K562 (cell line): ENCODE measurements around the gene NAPB. TPM values are rescaled to one million over a fixed set of nuclear protein-coding genes. Genes with fewer than 3 reads are reported as not detected.

Source experiments
- BRF1 ChIP-seq: IDR thresholded peaks from 3 replicates; pipeline ENCODE4 v1.6.1; 2011; ENCODE audit warnings: borderline replicate concordance, mild to moderate bottlenecking; ENCODE audit not compliant: insufficient read length; ENCODE audit errors: extremely low read depth
- C11orf30 ChIP-seq: fragments of 450-650 bp; IDR thresholded peaks from 2 replicates; pipeline ENCODE4 v1.6.1; 2016; ENCODE audit warnings: low read depth, mild to moderate bottlenecking
- CBFA2T3 ChIP-seq: fragments of 450-650 bp; IDR thresholded peaks from 2 replicates; pipeline ENCODE4 v1.6.1; 2017
- CEBPB ChIP-seq: fragments of 450-650 bp; IDR thresholded peaks from 2 replicates; pipeline ENCODE4 v1.6.1; 2016; ENCODE audit warnings: missing genetic modification characterization, missing compliant biosample characterization
- CREM ChIP-seq: IDR thresholded peaks from 2 replicates; pipeline ENCODE4 v1.6.1; 2014; ENCODE audit warnings: antibody characterized with exemption, low read depth
- DPF2 ChIP-seq: fragments of 450-650 bp; IDR thresholded peaks from 2 replicates; pipeline ENCODE4 v1.6.1; 2016
- EP300 ChIP-seq: IDR thresholded peaks from 2 replicates; pipeline ENCODE4 v1.6.1; 2012; ENCODE audit warnings: low read length, improper control_type of control experiment
- ETS2 ChIP-seq: IDR thresholded peaks from 2 replicates; pipeline ENCODE4 v1.6.1; 2016; ENCODE audit warnings: borderline replicate concordance, missing genetic modification characterization, mild to moderate bottlenecking, moderate library complexity, missing compliant biosample characterization; ENCODE audit not compliant: poor library complexity, severe bottlenecking
- JUN ChIP-seq, 2 experiments: sonication (generic) in 1 of 2; formaldehyde crosslinking in 1 of 2; IDR thresholded peaks; 2 replicates each; pipeline versions ENCODE4 v1.6.1 to v1.8.0; 2012 to 2022; ENCODE audit warnings: borderline replicate concordance in 2 of 2, mild to moderate bottlenecking in 2 of 2, improper control_type of control experiment in 1 of 2, low read depth in 1 of 2, low read length in 1 of 2, missing genetic modification reagents in 1 of 2
- MTF1 ChIP-seq: fragments of 250-450 bp; sonication (Bioruptor Pico); IDR thresholded peaks from 2 replicates; pipeline ENCODE4 v1.9.0; 2021; ENCODE audit warnings: moderate library complexity, mild to moderate bottlenecking, inconsistent platforms, borderline replicate concordance
- PHF20 ChIP-seq: fragments of 450-650 bp; IDR thresholded peaks from 2 replicates; pipeline ENCODE4 v1.6.1; 2018; ENCODE audit not compliant: partially characterized antibody
- PHTF2 ChIP-seq: fragments of 250-450 bp; sonication (Bioruptor Pico); IDR thresholded peaks from 2 replicates; pipeline ENCODE4 v1.5.0; 2021; ENCODE audit warnings: mild to moderate bottlenecking
- PRMT5 ChIP-seq: sonication (generic); formaldehyde crosslinking; IDR thresholded peaks from 2 replicates; pipeline ENCODE4 v1.5.0; 2020; ENCODE audit warnings: missing genetic modification reagents
- RAD51 ChIP-seq: fragments of 450-650 bp; IDR thresholded peaks from 2 replicates; pipeline ENCODE4 v1.7.1; 2016; ENCODE audit warnings: low read depth, mild to moderate bottlenecking, borderline replicate concordance
- RBM34 ChIP-seq: fragments of 200-400 bp; formaldehyde crosslinking; IDR thresholded peaks from 2 replicates; pipeline ENCODE4 v1.6.1; 2018; ENCODE audit warnings: low read length, borderline replicate concordance; ENCODE audit not compliant: insufficient read depth
- RCOR1 ChIP-seq, 2 experiments: IDR thresholded peaks; 2 replicates each; pipeline ENCODE4 v1.6.1; 2012; ENCODE audit warnings: low read depth in 2 of 2, low read length in 2 of 2, borderline replicate concordance in 1 of 2, improper control_type of control experiment in 1 of 2
- ZBTB7A ChIP-seq: IDR thresholded peaks from 2 replicates; pipeline ENCODE4 v1.6.1; 2011; ENCODE audit warnings: low read depth, mild to moderate bottlenecking, low read length, moderate library complexity, borderline replicate concordance; ENCODE audit not compliant: control insufficient read depth
- ZNF24 ChIP-seq: fragments of 450-650 bp; IDR thresholded peaks from 2 replicates; pipeline ENCODE4 v1.6.1; 2016
- ZNF384 ChIP-seq: IDR thresholded peaks from 2 replicates; pipeline ENCODE4 v1.6.1; 2012; ENCODE audit warnings: low read depth, low read length, improper control_type of control experiment
- ZNF699 ChIP-seq: fragments of 250-450 bp; sonication (Bioruptor Pico); IDR thresholded peaks from 2 replicates; pipeline ENCODE4 v1.8.0; 2021; ENCODE audit warnings: mild to moderate bottlenecking, moderate library complexity; ENCODE audit not compliant: insufficient replicate concordance
- polyA plus RNA-seq, 8 experiments: library from polyadenylated mRNA; depleted of rRNA in 4 of 8; stranded (reverse) in 5 of 8; unstranded in 3 of 8; fragments of >200 nt; fragmentation: Nextera tagmentation in 2 of 8; fragmentation: Illumina TruSeq in 1 of 8; extraction: Ambion mirVana in 2 of 8; extraction: Trizol in 1 of 8; gene quantifications; 2 replicates each; pipeline versions ENCODE4 v1.2.1 to v1.2.3, GENCODE V29; 2011 to 2014; ENCODE audit warnings: inconsistent platforms in 1 of 8, missing spikeins in 1 of 8
- total RNA-seq, 7 experiments: library from RNA; depleted of rRNA in 6 of 7; stranded (reverse); fragments of >200 nt in 6 of 7; fragmentation: Illumina TruSeq in 2 of 7; extraction: Trizol in 2 of 7; gene quantifications; 2 replicates each; pipeline versions ENCODE4 v1.2.1 to v1.2.3, GENCODE V29; 2011 to 2021; ENCODE audit warnings: low replicate concordance in 1 of 7
- TF ChIP-seq, protein P1 (sequence below): sonication (generic); formaldehyde crosslinking; IDR thresholded peaks from 2 replicates; pipeline ENCODE4 v1.8.1; 2023; ENCODE audit warnings: mild to moderate bottlenecking, missing genetic modification reagents
- TF ChIP-seq, protein P2 (sequence below): fragments of 250-450 bp; sonication (Bioruptor Pico); IDR thresholded peaks from 2 replicates; pipeline ENCODE4 v1.5.0; 2021; ENCODE audit warnings: mild to moderate bottlenecking, moderate library complexity
- TF ChIP-seq, protein P3 (sequence below): fragments of 250-450 bp; sonication (Bioruptor Pico); IDR thresholded peaks from 2 replicates; pipeline ENCODE4 v1.5.0; 2020; ENCODE audit warnings: mild to moderate bottlenecking

NAPB gene
- total and polyA plus RNA-seq, 9 of the 15 experiments (the other 6 are each of a cell fraction or from before 2014, with no cell fraction given), result 1.4 to 7.7 (median 5.2) TPM

DNA sequence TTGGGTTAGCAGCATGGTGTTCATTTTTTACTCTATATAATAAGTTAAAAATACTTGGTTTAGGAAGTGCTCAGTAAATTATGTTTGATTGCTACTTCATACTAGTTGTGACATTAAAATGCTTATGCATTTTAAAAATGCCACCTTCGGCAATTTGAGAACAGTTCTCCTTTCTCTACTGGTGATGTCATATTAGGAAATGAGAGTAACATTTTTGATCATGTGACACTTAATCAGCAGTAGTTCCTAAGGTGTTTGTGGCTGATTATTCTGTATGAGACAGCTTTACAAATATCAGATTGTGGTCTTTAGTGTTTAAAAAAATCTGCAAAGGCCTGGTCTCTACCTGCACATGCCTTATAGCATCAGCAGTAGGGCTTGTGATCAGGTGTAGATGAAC, 54.9 kb downstream of the NAPB start (continued):
- TF ChIP-seq RBM34, result no peak
- no peak for TF ChIP-seq ZBTB7A
- no peak for TF ChIP-seq BRF1
- peak; percentile 65; the same call in 1 of the 2 replicates for TF ChIP-seq EP300
- no peak for TF ChIP-seq ZNF699 (CRISPR knock-in tag)
- TF ChIP-seq ETS2 (tag), result no peak
- peak; percentile 35; the same call in 1 of the 2 replicates for TF ChIP-seq DPF2
- no peak for TF ChIP-seq PHTF2 (CRISPR knock-in tag)
- TF ChIP-seq ZNF24, result no peak
- no peak for TF ChIP-seq CREM
- TF ChIP-seq CBFA2T3, result peak; percentile 56
- TF ChIP-seq, protein P1, sequence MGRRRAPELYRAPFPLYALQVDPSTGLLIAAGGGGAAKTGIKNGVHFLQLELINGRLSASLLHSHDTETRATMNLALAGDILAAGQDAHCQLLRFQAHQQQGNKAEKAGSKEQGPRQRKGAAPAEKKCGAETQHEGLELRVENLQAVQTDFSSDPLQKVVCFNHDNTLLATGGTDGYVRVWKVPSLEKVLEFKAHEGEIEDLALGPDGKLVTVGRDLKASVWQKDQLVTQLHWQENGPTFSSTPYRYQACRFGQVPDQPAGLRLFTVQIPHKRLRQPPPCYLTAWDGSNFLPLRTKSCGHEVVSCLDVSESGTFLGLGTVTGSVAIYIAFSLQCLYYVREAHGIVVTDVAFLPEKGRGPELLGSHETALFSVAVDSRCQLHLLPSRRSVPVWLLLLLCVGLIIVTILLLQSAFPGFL (CRISPR knock-in tag), result no peak
- peak; percentile 44; the same call in 1 of the 2 replicates for TF ChIP-seq JUN (IDR thresholded peaks at IDR 0.05; ENCODE audit: borderline replicate concordance, low read depth, low read length)
- no peak for TF ChIP-seq JUN (CRISPR knock-in tag; IDR thresholded peaks at IDR 0.05; ENCODE audit: borderline replicate concordance)
- TF ChIP-seq C11orf30, result peak; percentile 85
- TF ChIP-seq, protein P2, sequence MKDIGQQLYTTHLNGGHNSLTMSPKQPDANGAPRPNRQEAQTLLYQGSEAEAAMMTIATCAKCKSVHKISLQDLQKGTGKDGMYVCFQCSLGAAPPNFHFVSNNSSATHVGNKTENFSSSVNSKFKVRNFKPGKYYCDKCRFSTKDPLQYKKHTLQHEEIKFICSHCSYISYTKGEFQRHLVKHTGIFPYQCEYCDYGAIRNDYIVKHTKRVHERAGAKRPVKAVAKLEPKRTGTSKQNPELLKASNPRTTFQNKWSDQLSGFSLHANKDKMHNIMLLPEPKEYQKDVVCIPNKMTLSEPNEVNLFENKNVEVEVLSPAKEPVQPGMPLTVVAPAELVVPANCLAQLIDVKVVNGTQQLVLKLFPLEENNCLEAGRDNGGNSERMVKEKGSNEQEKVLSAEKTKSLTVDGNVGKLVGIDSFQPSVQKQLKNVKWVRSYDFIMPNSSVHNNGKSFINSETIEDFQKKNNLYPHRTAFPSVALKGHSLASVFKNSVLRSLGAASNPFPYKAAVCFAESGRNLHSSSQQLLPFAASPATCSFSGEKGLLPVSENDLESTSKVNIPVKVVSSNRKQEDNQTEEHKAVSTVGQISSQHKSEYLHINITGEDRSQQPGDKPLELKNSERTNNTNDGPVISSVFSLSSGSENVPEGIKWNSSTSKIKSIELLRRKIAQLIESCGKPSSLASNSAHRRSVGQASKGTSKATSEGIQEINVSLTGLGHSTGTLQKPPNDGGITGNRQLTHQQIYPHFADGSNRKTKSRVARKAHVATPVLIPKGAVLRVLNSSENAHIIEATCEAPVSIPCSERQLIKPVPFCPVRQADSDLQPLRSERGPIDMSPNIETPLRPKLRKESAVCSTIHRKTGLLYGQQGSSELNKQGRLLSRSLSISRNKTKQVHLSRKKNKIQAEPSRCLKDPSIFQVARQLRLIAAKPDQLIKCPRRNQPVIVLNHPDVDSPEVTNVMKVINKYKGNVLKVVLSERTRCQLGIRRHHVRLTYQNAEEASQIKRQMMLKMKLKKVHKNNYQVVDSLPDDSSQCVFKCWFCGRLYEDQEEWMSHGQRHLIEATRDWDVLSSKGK (CRISPR knock-in tag), result no peak
- TF ChIP-seq, protein P3, sequence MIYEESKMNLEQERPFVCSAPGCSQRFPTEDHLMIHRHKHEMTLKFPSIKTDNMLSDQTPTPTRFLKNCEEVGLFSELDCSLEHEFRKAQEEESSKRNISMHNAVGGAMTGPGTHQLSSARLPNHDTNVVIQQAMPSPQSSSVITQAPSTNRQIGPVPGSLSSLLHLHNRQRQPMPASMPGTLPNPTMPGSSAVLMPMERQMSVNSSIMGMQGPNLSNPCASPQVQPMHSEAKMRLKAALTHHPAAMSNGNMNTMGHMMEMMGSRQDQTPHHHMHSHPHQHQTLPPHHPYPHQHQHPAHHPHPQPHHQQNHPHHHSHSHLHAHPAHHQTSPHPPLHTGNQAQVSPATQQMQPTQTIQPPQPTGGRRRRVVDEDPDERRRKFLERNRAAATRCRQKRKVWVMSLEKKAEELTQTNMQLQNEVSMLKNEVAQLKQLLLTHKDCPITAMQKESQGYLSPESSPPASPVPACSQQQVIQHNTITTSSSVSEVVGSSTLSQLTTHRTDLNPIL (CRISPR knock-in tag), result no peak
- TF ChIP-seq MTF1 (CRISPR knock-in tag), result no peak
- peak; percentile 14; the same call in 1 of the 2 replicates for TF ChIP-seq ZNF384
- peak; percentile 83 for TF ChIP-seq RAD51
- TF ChIP-seq PHF20, result no peak
- TF ChIP-seq RCOR1 (IDR thresholded peaks at IDR 0.05; ENCODE audit: borderline replicate concordance in 1 of 2, low read depth in 2 of 2, low read length in 2 of 2), result peak in 1 of 2 experiments; percentile 44; a peak in 1 of 4 replicates
- 0 out of 2 replicates have a peak, but pooled peaks have one; percentile 6 for TF ChIP-seq CEBPB (tag)
- TF ChIP-seq PRMT5 (CRISPR knock-in tag), result no peak
